ENCODE data around the gene LIMA1. TPM values are rescaled to one million over a fixed set of nuclear protein-coding genes. Genes with fewer than 3 reads are reported as not detected.
"Not testable (repeated sequence)": the region's sequence is repeated elsewhere in the genome, so short reads cannot be mapped to it uniquely, and the experiment has no call there.

LIMA1 gene
- total and polyA plus RNA-seq, 2 of the 4 experiments (the other 2 are of a cell fraction), result 126 to 163 TPM

GRCh38 chr12:50324077-50324476 lies 40.8 kb upstream of the LIMA1 start:
- H4K91ac ChIP-seq (ENCODE audit: insufficient read depth, low read depth, low read length); ATAC-seq (ENCODE audit: low read depth); H2BK15ac ChIP-seq (ENCODE audit: low read depth, low read length); H3K27me3 ChIP-seq (ENCODE audit: control insufficient read depth, insufficient read depth, low read length); H3K27ac ChIP-seq (ENCODE audit: insufficient read depth, low read length); DNase-seq; H3K9me3 ChIP-seq (ENCODE audit: control insufficient read depth, insufficient read depth, low read length); H2BK120ac ChIP-seq (ENCODE audit: low read depth, low read length); H3K56ac ChIP-seq (ENCODE audit: extremely low read depth, insufficient read depth, low read length); H3K14ac ChIP-seq (replicated peaks; ENCODE audit: low read depth, low read length); intact Hi-C loops (cut with micrococcal nuclease); H3K23ac ChIP-seq (ENCODE audit: low read depth, low read length); H3K4me2 ChIP-seq (ENCODE audit: low read depth, low read length); CTCF ChIA-PET; H3K4me1 ChIP-seq (ENCODE audit: control insufficient read depth, insufficient read depth, low read length); BruUV-seq (replicated peaks); H4K8ac ChIP-seq (ENCODE audit: low read depth in 2 of 2, low read length in 2 of 2); H3K9ac ChIP-seq (ENCODE audit: low read depth, low read length); H2AFZ ChIP-seq (replicated peaks; ENCODE audit: low read length, poor library complexity); H3K18ac ChIP-seq (ENCODE audit: low read depth, low read length); H3K4me3 ChIP-seq (ENCODE audit: insufficient read depth, low read depth, low read length); H2AK9ac ChIP-seq (replicated peaks; ENCODE audit: low read depth, low read length, poor library complexity); H4K20me1 ChIP-seq (ENCODE audit: insufficient read depth, low read length); H3K4ac ChIP-seq (ENCODE audit: low read depth, low read length); H2BK5ac ChIP-seq (ENCODE audit: low read depth, low read length, poor library complexity, severe bottlenecking); in situ Hi-C loops (cut with MboI; ENCODE audit: low sequenced_read_pairs); H3K9me1 ChIP-seq (ENCODE audit: insufficient read depth, low read length); H4K5ac ChIP-seq (ENCODE audit: low read depth, low read length); H2AK5ac ChIP-seq (ENCODE audit: low read depth, low read length); dilution Hi-C loops (cut with HindIII; ENCODE audit: low sequenced_read_pairs, unreplicated experiment); H3K79me1 ChIP-seq (ENCODE audit: low read depth in 1 of 2, low read length in 2 of 2); H3K36me3 ChIP-seq (ENCODE audit: control insufficient read depth, insufficient read depth, low read length); POLR2A ChIA-PET (ENCODE audit: unreplicated experiment); H2BK20ac ChIP-seq (ENCODE audit: low read depth, low read length): not testable (repeated sequence)
- WGBS, 2 experiments (ENCODE audit: extremely low coverage in 2 of 2, insufficient read length in 1 of 2), result 100% methylated on average over 1 of the region's 7 CpGs; no CpG with 5 or more reads in 1 of the 2 experiments

All from IMR-90 (cell line).